ENCODE measurements around the gene LMNB1.

GRCh38 chr5:126836778-126837177, 59.8 kb downstream of the LMNB1 start:
- TF ChIP-seq CTCF (IDR thresholded peaks at IDR 0.05): no peak
- no peak for TF ChIP-seq POLR2A (IDR thresholded peaks at IDR 0.05)
